Measurements from ENCODE around the gene TMEM94.

The TMEM94 gene

DNA sequence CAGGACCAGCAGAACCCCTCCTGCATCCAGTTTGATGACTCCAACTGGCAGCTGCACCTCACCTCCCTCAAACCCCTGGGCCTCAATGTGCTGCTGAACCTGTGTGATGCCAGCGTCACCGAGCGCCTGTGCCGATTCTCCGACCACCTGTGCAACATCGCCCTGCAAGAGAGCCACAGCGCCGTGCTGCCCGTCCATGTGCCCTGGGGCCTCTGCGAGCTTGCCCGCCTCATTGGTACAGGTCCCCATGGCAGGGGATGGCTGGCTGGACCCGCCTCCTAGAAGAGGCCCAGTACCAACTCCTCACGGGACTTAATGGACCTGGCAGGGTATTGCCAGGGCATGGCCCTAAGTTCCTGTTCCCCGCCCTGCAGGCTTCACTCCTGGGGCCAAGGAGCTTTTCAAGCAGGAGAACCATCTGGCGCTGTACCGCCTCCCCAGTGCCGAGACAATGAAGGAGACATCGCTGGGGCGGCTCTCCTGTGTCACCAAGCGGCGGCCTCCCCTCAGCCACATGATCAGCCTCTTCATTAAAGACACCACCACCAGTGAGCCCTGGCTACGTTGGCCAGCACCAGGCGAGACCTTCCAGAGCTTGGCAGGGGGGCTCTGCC is 36.2 kb downstream of the TMEM94 start:
- ChIA-PET CTCF (interaction anchor here (1.0 to 2.1 kb wide), 3 partner anchors 9 to 24 kb away, joined by 3 to 4 read pairs (median 4); partner anchors contain the start of gene TSEN54), POLR2A (no interaction called here)
- DNase-seq (ENCODE audit: extremely low spot score) = no peak
- no peak for TF ChIP-seq CTCF (IDR thresholded peaks at IDR 0.05; ENCODE audit: control extremely low read depth, extremely low read depth, low read depth, missing control alignments)

DNA sequence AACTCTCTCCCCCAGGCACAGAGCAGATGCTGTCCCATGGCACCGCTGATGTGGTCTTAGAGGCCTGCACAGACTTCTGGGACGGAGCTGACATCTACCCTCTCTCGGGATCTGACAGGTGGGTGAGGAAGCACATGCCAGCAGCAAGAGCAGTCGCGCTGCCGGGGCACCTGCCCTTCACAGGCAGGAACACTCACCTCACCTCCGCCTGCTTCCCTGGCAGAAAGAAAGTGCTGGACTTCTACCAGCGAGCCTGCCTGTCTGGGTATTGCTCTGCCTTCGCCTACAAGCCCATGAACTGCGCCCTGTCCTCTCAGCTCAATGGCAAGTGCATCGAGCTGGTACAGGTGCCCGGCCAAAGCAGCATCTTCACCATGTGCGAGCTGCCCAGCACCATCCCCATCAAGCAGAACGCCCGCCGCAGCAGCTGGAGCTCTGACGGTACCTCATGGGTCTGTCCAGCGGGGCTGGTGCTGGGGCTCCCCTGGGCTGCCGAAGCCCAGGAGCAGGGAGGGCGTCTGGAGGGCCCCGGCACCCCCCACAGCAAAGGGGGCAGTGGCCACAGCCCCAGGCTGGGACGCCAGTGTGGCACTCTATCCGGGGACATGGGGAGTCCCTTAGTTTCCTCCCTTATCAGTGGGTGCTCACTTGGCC is 37.2 kb downstream of the TMEM94 start:
- DNase-seq (ENCODE audit: extremely low spot score) = no peak
- ChIA-PET CTCF (interaction anchor here (0.9 to 2.1 kb wide), 3 partner anchors 10 to 23 kb away, joined by 3 to 4 read pairs (median 3); partner anchors contain the start of gene TSEN54), POLR2A (no interaction called here)
- TF ChIP-seq CTCF (IDR thresholded peaks at IDR 0.05; ENCODE audit: control extremely low read depth, extremely low read depth, low read depth, missing control alignments) = no peak

GRCh38 chr17:75494326-75494877 is 38.0 kb downstream of the TMEM94 start:
- ChIA-PET CTCF (interaction anchor here (0.9 to 2.1 kb wide), 2 partner anchors 10 to 22 kb away, joined by 3 to 4 read pairs; partner anchors contain the start of gene TSEN54), POLR2A (no interaction called here)
- TF ChIP-seq CTCF (IDR thresholded peaks at IDR 0.05; ENCODE audit: control extremely low read depth, extremely low read depth, low read depth, missing control alignments) = no peak
- DNase-seq (ENCODE audit: extremely low spot score) = no peak

GRCh38 chr17:75496005-75496404 is 39.6 kb downstream of the TMEM94 start:
- TF ChIP-seq CTCF (IDR thresholded peaks at IDR 0.05; ENCODE audit: control extremely low read depth, extremely low read depth, low read depth, missing control alignments) = no peak
- ChIA-PET CTCF (interaction anchor here (0.7 to 1.3 kb wide), 2 partner anchors 8 kb away, joined by 3 to 4 read pairs; no protein-coding TSS in a partner anchor), POLR2A (no interaction called here)
- DNase-seq (ENCODE audit: extremely low spot score) = no peak

DNA sequence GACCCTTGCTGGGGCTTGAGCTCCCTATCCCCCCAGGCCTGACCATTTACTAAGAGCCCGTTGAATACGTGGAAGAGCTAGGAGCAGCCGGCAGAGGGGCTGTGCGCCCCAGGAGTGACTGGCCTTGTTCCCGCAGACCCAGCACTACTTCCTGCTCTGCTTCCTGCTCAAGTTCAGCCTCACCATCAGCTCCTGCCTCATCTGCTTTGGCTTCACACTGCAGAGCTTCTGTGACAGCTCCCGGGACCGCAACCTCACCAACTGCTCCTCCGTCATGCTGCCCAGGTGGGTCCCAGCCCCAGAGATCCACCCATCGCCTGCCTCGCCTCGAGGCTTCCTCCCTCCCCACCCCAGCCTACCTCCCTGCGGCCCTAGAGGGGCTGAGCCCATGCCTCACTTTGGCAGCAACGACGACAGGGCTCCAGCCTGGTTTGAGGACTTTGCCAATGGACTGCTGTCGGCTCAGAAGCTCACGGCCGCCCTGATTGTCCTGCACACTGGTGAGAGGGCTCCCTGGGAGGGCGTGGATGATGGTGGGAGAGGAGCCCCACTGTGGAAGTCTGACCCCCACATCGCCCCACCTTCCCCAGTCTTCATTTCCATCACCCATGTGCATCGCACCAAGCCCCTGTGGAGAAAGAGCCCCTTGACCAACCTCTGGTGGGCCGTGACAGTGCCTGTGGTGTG is 41.7 kb downstream of the TMEM94 start:
- ChIA-PET POLR2A (no interaction called here), CTCF (interaction anchor here (0.9 to 1.8 kb wide), 7 partner anchors 11 to 255 kb away, joined by 3 to 6 read pairs (median 5); partner anchors contain the start of genes SMIM5 and TSEN54)
- no peak for TF ChIP-seq CTCF (IDR thresholded peaks at IDR 0.05; ENCODE audit: control extremely low read depth, extremely low read depth, low read depth, missing control alignments)
- no peak for DNase-seq (ENCODE audit: extremely low spot score)

- DNase-seq (ENCODE audit: extremely low spot score) = no peak
- no peak for TF ChIP-seq CTCF (IDR thresholded peaks at IDR 0.05; ENCODE audit: control extremely low read depth, extremely low read depth, low read depth, missing control alignments)
- ChIA-PET CTCF (interaction anchor here (0.9 to 1.8 kb wide), 4 partner anchors 12 to 255 kb away, joined by 3 to 6 read pairs (median 4); partner anchors contain the start of gene SMIM5), POLR2A (no interaction called here)
Measured at GRCh38 chr17:75498726-75499213, 42.3 kb downstream of the TMEM94 start.

Measured in GM10248 (cell line).